ENCODE data around the gene LRCOL1.

LRCOL1 gene

GRCh38 chr12:132635076-132635955 is 24.9 kb upstream of the LRCOL1 start:
- DNase-seq (ENCODE audit: low spot score) = no peak

- DNase-seq (ENCODE audit: low spot score) = no peak
These were observed 24.1 kb upstream of the LRCOL1 start for GRCh38 chr12:132634411-132634990.

GRCh38 chr12:132633901-132634300 is 23.5 kb upstream of the LRCOL1 start:
- no peak for DNase-seq (ENCODE audit: low spot score)

- DNase-seq (ENCODE audit: low spot score) = no peak
These were observed 23.0 kb upstream of the LRCOL1 start for GRCh38 chr12:132633398-132633797.

- DNase-seq (ENCODE audit: low spot score) = no peak
These were observed 22.3 kb upstream of the LRCOL1 start for GRCh38 chr12:132632521-132633228.

GRCh38 chr12:132631666-132632065 is 21.3 kb upstream of the LRCOL1 start:
- no peak for DNase-seq (ENCODE audit: low spot score)

GRCh38 chr12:132630672-132631071 is 20.3 kb upstream of the LRCOL1 start:
- no peak for DNase-seq (ENCODE audit: low spot score)

GRCh38 chr12:132629330-132629729 is 18.9 kb upstream of the LRCOL1 start:
- no peak for DNase-seq (ENCODE audit: low spot score)

GRCh38 chr12:132625731-132626430 is 15.5 kb upstream of the LRCOL1 start:
- DNase-seq (ENCODE audit: low spot score) = no peak

- no peak for DNase-seq (ENCODE audit: low spot score)
These were observed 14.7 kb upstream of the LRCOL1 start for GRCh38 chr12:132624910-132625630.

GRCh38 chr12:132624186-132624855 is 13.9 kb upstream of the LRCOL1 start:
- DNase-seq (ENCODE audit: low spot score) = no peak

GRCh38 chr12:132623072-132623869 is 12.9 kb upstream of the LRCOL1 start:
- no peak for DNase-seq (ENCODE audit: low spot score)

GRCh38 chr12:132622437-132623071 is 12.2 kb upstream of the LRCOL1 start:
- DNase-seq (ENCODE audit: low spot score) = no peak

- no peak for DNase-seq (ENCODE audit: low spot score)
These were observed 11.5 kb upstream of the LRCOL1 start for GRCh38 chr12:132621657-132622435.

GRCh38 chr12:132620899-132621656 is 10.7 kb upstream of the LRCOL1 start:
- no peak for DNase-seq (ENCODE audit: low spot score)

- no peak for DNase-seq (ENCODE audit: low spot score)
These were observed 9.9 kb upstream of the LRCOL1 start for GRCh38 chr12:132620113-132620898.

GRCh38 chr12:132619386-132620112 is 9.2 kb upstream of the LRCOL1 start:
- no peak for DNase-seq (ENCODE audit: low spot score)
